ENCODE results near the gene HDAC5.

GRCh38 chr17:44059101-44059892 lies 64.1 kb downstream of the HDAC5 start:
- TF ChIP-seq EZH2 (IDR thresholded peaks at IDR 0.05; ENCODE audit: insufficient read depth, poor library complexity, severe bottlenecking) (no peak), EZH2phosphoT487 (IDR thresholded peaks at IDR 0.05; ENCODE audit: insufficient read depth, low read depth) (no peak)
